Measurements from ENCODE around the gene OAF. TPM values are rescaled to one million over a fixed set of nuclear protein-coding genes. Genes with fewer than 3 reads are reported as not detected.

Gene OAF
- total and polyA plus RNA-seq, 2 experiments from 2014 or later: 1.1 to 3.0 TPM

- TF ChIP-seq ZNF462 (CRISPR knock-in tag; IDR thresholded peaks at IDR 0.05): no peak
- no peak for TF ChIP-seq ZNF114 (CRISPR knock-in tag; IDR thresholded peaks at IDR 0.05)
- TF ChIP-seq NANOG (IDR thresholded peaks at IDR 0.05; ENCODE audit: borderline replicate concordance): no peak
- TF ChIP-seq STAT1 (IDR thresholded peaks at IDR 0.05; ENCODE audit: unreplicated experiment): no peak
Measured at GRCh38 chr11:120167659-120168058, 43.2 kb upstream of the OAF start (continued).

GRCh38 chr11:120168108-120168959 is 42.5 kb upstream of the OAF start:
- no peak for DNase-seq (ENCODE audit: low spot score)
- Histone ChIP-seq H3K36me3 (ENCODE audit: insufficient read depth) (no peaks in the 10 kb centered on the region), H3K9me2 (ENCODE audit: insufficient read depth) (no peaks in the 10 kb centered on the region), H4K20me1 (replicated peaks; ENCODE audit: insufficient read depth) (no peaks in the 10 kb centered on the region), H3K4me3 (peak overlapping the region; percentile 76), H3K4me1 (ENCODE audit: insufficient read depth) (peaks cover 6% of the 10 kb centered on the region; the same call in 1 of the 2 replicates), H3K79me2 (replicated peaks; ENCODE audit: insufficient read depth) (no peaks in the 10 kb centered on the region), H3K27me3 (ENCODE audit: insufficient read depth) (peaks cover 73% of the 10 kb centered on the region), H3K4me2 (peak overlapping the region; percentile 90), H3F3A (replicated peaks; ENCODE audit: low read depth) (no peaks in the 10 kb centered on the region), H2AFZ (peak overlapping the region; percentile 100), H3K27ac (ENCODE audit: low read depth) (no peak overlapping the region)
- H3K27ac Mint-ChIP-seq: no peak overlapping the region
- H3K9me3 Mint-ChIP-seq: peaks cover 2% of the 10 kb centered on the region; the same call in 1 of the 3 replicates
- H3K36me3 Mint-ChIP-seq (ENCODE audit: low read depth): no peaks in the 10 kb centered on the region
- peak overlapping the region; percentile 79 for H3K4me3 Mint-ChIP-seq
- no peak for ATAC-seq
- peaks cover 4% of the 10 kb centered on the region; the same call in 2 of the 3 replicates for H3K4me1 Mint-ChIP-seq
- TF ChIP-seq EZH2 (IDR thresholded peaks at IDR 0.05; ENCODE audit: low read depth, unreplicated experiment): peak; percentile 53
- TF ChIP-seq, protein P1, sequence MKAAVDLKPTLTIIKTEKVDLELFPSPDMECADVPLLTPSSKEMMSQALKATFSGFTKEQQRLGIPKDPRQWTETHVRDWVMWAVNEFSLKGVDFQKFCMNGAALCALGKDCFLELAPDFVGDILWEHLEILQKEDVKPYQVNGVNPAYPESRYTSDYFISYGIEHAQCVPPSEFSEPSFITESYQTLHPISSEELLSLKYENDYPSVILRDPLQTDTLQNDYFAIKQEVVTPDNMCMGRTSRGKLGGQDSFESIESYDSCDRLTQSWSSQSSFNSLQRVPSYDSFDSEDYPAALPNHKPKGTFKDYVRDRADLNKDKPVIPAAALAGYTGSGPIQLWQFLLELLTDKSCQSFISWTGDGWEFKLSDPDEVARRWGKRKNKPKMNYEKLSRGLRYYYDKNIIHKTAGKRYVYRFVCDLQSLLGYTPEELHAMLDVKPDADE (IDR thresholded peaks at IDR 0.05): no peak
- H3K27me3 Mint-ChIP-seq (ENCODE audit: insufficient read depth, low read depth, poor library complexity): peaks cover 65% of the 10 kb centered on the region

All from GM23338 (cell line).